GM18505 (cell line): Measurements from ENCODE around the gene ADCYAP1R1.

Source experiments
- ATAC-seq: cut with Tn5 transposase; IDR thresholded peaks from one replicate; pipeline ENCODE4 v1.9.1; 2021; ENCODE audit not compliant: unreplicated experiment
- POLR2A ChIP-seq: IDR thresholded peaks from 4 replicates; pipeline ENCODE4 v1.6.1; 2011; ENCODE audit warnings: borderline replicate concordance; ENCODE audit not compliant: insufficient read depth, insufficient read length; ENCODE audit errors: extremely low read depth

ADCYAP1R1 gene

GRCh38 chr7:31095286-31096197 lies 43.4 kb downstream of the ADCYAP1R1 start:
- ATAC-seq, result no peak
- TF ChIP-seq POLR2A, result no peak

- no peak for ATAC-seq
- no peak for TF ChIP-seq POLR2A
Measured at GRCh38 chr7:31096198-31096876, 44.2 kb downstream of the ADCYAP1R1 start.

GRCh38 chr7:31096877-31097258 lies 44.8 kb downstream of the ADCYAP1R1 start:
- ATAC-seq, result no peak
- no peak for TF ChIP-seq POLR2A

GRCh38 chr7:31098642-31099360 lies 46.7 kb downstream of the ADCYAP1R1 start:
- ATAC-seq, result no peak
- TF ChIP-seq POLR2A, result no peak

DNA sequence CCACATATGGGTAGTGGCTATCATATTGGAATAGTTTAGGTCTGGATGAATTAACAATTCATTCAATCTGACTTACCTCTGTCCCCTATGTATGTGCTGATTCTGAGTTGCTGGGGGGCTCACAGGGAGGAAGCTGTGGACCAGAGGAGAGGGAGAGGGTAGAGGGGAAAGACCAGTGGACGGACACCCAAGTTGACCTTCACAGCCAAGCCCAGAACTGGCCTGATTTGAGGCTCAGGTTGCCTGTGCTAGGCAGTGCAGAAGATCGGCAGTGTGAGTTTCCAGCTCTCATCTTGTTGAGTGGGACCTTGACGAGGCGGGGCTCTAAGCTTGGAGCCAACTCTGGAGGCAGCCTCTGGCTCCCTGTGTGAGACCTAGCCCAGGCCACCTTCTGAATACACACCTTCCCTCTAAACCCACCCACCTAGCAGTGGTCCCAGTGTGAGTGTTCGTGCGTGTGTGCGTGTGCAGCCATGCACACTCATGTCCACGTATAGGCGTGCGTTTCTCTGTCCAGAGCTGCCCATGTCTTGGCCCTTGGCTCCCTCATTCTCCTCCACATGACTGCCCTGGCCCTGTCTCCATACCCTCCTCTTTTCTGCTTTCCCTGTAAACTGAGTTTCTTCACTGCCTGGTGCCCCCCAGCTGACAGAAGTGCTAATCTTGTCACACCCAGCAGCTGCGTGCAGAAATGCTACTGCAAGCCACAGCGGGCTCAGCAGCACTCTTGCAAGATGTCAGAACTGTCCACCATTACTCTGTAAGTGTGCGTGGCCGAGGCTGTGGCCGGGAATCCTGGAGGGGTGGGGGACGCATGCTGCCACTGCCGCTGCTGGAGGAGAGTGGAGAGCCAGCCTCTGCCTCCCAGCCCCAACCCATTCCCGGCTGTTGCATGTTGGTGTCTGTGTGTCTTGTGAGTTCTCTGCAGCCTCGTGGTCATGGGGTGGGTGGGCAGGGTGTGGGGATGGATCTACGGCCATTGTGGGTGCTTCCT lies 47.6 kb downstream of the ADCYAP1R1 start:
- TF ChIP-seq POLR2A, result no peak
- ATAC-seq, result no peak

GRCh38 chr7:31100445-31100844 lies 48.3 kb downstream of the ADCYAP1R1 start:
- no peak for ATAC-seq
- TF ChIP-seq POLR2A, result no peak

GRCh38 chr7:31100871-31101270 lies 48.8 kb downstream of the ADCYAP1R1 start:
- no peak for TF ChIP-seq POLR2A
- no peak for ATAC-seq

- no peak for ATAC-seq
- no peak for TF ChIP-seq POLR2A
Measured at GRCh38 chr7:31101544-31101943, 49.4 kb downstream of the ADCYAP1R1 start.

- no peak for TF ChIP-seq POLR2A
- ATAC-seq, result no peak
Measured at GRCh38 chr7:31102151-31102972, 50.3 kb downstream of the ADCYAP1R1 start.

GRCh38 chr7:31102973-31103850 lies 51.1 kb downstream of the ADCYAP1R1 start:
- ATAC-seq, result no peak
- TF ChIP-seq POLR2A, result no peak
